Astrocyte (in vitro differentiated cells and primary cell): ENCODE measurements around the gene MRTFB. TPM values are rescaled to one million over a fixed set of nuclear protein-coding genes. Genes with fewer than 3 reads are reported as not detected.

ENCODE experiments used
- DNase-seq: peaks from one replicate; pipeline ENCODE4 v3.0.0-alpha.2; 2010; ENCODE audit warnings: low read depth
- FAIRE-seq: peaks from 2 replicates; lab custom pipeline; 2011; peaks lifted over from hg19 to GRCh38; lab: Jason Lieb, UNC
- H2AFZ ChIP-seq: 2 replicates; pipeline ENCODE4 v1.6.0; 2012; ENCODE audit warnings: low read depth, low read length, inconsistent platforms
- H3K27ac ChIP-seq: 2 replicates; pipeline ENCODE4 v1.5.1; 2011; ENCODE audit warnings: low read depth, low read length, inconsistent platforms
- H3K27me3 ChIP-seq: 2 replicates; pipeline ENCODE4 v1.6.0; 2011; ENCODE audit warnings: low read length, inconsistent platforms; ENCODE audit not compliant: insufficient read depth
- H3K36me3 ChIP-seq: 2 replicates; pipeline ENCODE4 v1.5.1; 2011; ENCODE audit warnings: low read length, inconsistent platforms; ENCODE audit not compliant: insufficient read depth
- H3K4me1 ChIP-seq: 2 replicates; pipeline ENCODE4 v1.5.1; 2011; ENCODE audit warnings: low read length, inconsistent platforms; ENCODE audit not compliant: insufficient read depth
- H3K4me2 ChIP-seq: 2 replicates; pipeline ENCODE4 v1.6.0; 2012; ENCODE audit warnings: low read length, inconsistent platforms
- H3K4me3 ChIP-seq: 2 replicates; pipeline ENCODE4 v1.5.1; 2011; ENCODE audit warnings: low read depth, mild to moderate bottlenecking, low read length, inconsistent platforms; ENCODE audit not compliant: insufficient read depth
- H3K79me2 ChIP-seq: 2 replicates; pipeline ENCODE4 v1.6.0; 2012; ENCODE audit warnings: mild to moderate bottlenecking, low read length, inconsistent platforms; ENCODE audit not compliant: insufficient read depth
- H3K9ac ChIP-seq: 2 replicates; pipeline ENCODE4 v1.6.0; 2012; ENCODE audit warnings: mild to moderate bottlenecking, low read length, inconsistent platforms
- H3K9me3 ChIP-seq: 2 replicates; pipeline ENCODE4 v1.5.1; 2012; ENCODE audit warnings: low read depth, mild to moderate bottlenecking, low read length, inconsistent platforms; ENCODE audit not compliant: insufficient read depth
- H4K20me1 ChIP-seq: 2 replicates; pipeline ENCODE4 v1.6.0; 2012; ENCODE audit warnings: low read length, inconsistent platforms; ENCODE audit not compliant: insufficient read depth
- H3K27ac Mint-ChIP-seq: one replicate; pipeline ENCODE4 v1.8.0; 2021; ENCODE audit warnings: mild to moderate bottlenecking, mixed read lengths; ENCODE audit not compliant: unreplicated experiment
- H3K27me3 Mint-ChIP-seq: one replicate; pipeline ENCODE4 v1.8.0; 2021; ENCODE audit warnings: low read depth, mixed read lengths; ENCODE audit not compliant: unreplicated experiment
- H3K36me3 Mint-ChIP-seq: one replicate; pipeline ENCODE4 v1.8.0; 2021; ENCODE audit warnings: low read depth, mixed read lengths; ENCODE audit not compliant: unreplicated experiment
- H3K4me1 Mint-ChIP-seq: one replicate; pipeline ENCODE4 v1.8.0; 2021; ENCODE audit warnings: low read depth, mixed read lengths; ENCODE audit not compliant: unreplicated experiment
- H3K4me3 Mint-ChIP-seq: one replicate; pipeline ENCODE4 v1.8.0; 2021; ENCODE audit warnings: mild to moderate bottlenecking, moderate library complexity, mixed read lengths; ENCODE audit not compliant: unreplicated experiment
- H3K9me3 Mint-ChIP-seq: one replicate; pipeline ENCODE4 v1.8.0; 2021; ENCODE audit warnings: mild to moderate bottlenecking, mixed read lengths; ENCODE audit not compliant: unreplicated experiment
- CTCF ChIP-seq: IDR thresholded peaks from 2 replicates; pipeline ENCODE4 v1.5.1; 2011; ENCODE audit warnings: low read depth, mild to moderate bottlenecking, inconsistent platforms, low read length, moderate library complexity; ENCODE audit not compliant: insufficient read depth
- EZH2 ChIP-seq: IDR thresholded peaks from 2 replicates; pipeline ENCODE4 v1.6.1; 2012; ENCODE audit warnings: mild to moderate bottlenecking, low read length, inconsistent platforms; ENCODE audit not compliant: insufficient read depth
- total RNA-seq: library from RNA; stranded (reverse); gene quantifications from 2 replicates; pipeline ENCODE4 v1.2.1, GENCODE V29; 2021

The MRTFB gene
- total RNA-seq, 1 donor from 2014 or later = 32.5 TPM

GRCh38 chr16:14087590-14088154 lies 16.6 kb downstream of the MRTFB start:
- Mint-ChIP-seq H3K27me3 (no peaks in the 10 kb centered on the region), H3K27ac (no peak overlapping the region), H3K4me3 (no peak overlapping the region), H3K9me3 (no peaks in the 10 kb centered on the region), H3K4me1 (peaks cover 3% of the 10 kb centered on the region), H3K36me3 (peaks cover 4% of the 10 kb centered on the region)
- Histone ChIP-seq H3K9ac (no peak overlapping the region), H3K9me3 (no peaks in the 10 kb centered on the region), H3K4me3 (no peak overlapping the region), H3K36me3 (no peaks in the 10 kb centered on the region), H3K79me2 (peaks cover 21% of the 10 kb centered on the region), H3K4me2 (no peak overlapping the region), H4K20me1 (peaks cover 23% of the 10 kb centered on the region), H3K4me1 (no peaks in the 10 kb centered on the region), H2AFZ (no peak overlapping the region), H3K27me3 (no peaks in the 10 kb centered on the region), H3K27ac (no peak overlapping the region)
- no peak for DNase-seq
- TF ChIP-seq EZH2 (no peak), CTCF (no peak)
- no peak for FAIRE-seq

- H3K27ac Mint-ChIP-seq = no peak overlapping the region
- H3K4me1 ChIP-seq = no peaks in the 10 kb centered on the region
- peaks cover 21% of the 10 kb centered on the region for H4K20me1 ChIP-seq
- TF ChIP-seq EZH2 = no peak
- no peak for TF ChIP-seq CTCF
- H3K27me3 ChIP-seq = no peaks in the 10 kb centered on the region
- H3K4me3 ChIP-seq = no peak overlapping the region
- H3K4me2 ChIP-seq = no peak overlapping the region
- no peak overlapping the region for H2AFZ ChIP-seq
- peaks cover 3% of the 10 kb centered on the region for H3K4me1 Mint-ChIP-seq
- H3K36me3 ChIP-seq = no peaks in the 10 kb centered on the region
- H3K9me3 Mint-ChIP-seq = no peaks in the 10 kb centered on the region
- no peaks in the 10 kb centered on the region for H3K27me3 Mint-ChIP-seq
- DNase-seq (no peak), FAIRE-seq (no peak)
- H3K27ac ChIP-seq = no peak overlapping the region
- no peak overlapping the region for H3K4me3 Mint-ChIP-seq
- H3K36me3 Mint-ChIP-seq = peaks cover 4% of the 10 kb centered on the region
- no peak overlapping the region for H3K9ac ChIP-seq
- peaks cover 20% of the 10 kb centered on the region for H3K79me2 ChIP-seq
- no peaks in the 10 kb centered on the region for H3K9me3 ChIP-seq
Observed at GRCh38 chr16:14088155-14088753, 17.1 kb downstream of the MRTFB start.

- H3K27me3 Mint-ChIP-seq = no peaks in the 10 kb centered on the region
- DNase-seq = no peak
- H3K4me1 Mint-ChIP-seq = peaks cover 3% of the 10 kb centered on the region
- H3K4me3 Mint-ChIP-seq = no peak overlapping the region
- H3K27ac ChIP-seq = no peak overlapping the region
- FAIRE-seq = peak; percentile 9
- no peaks in the 10 kb centered on the region for H3K27me3 ChIP-seq
- no peak for TF ChIP-seq EZH2
- no peak for TF ChIP-seq CTCF
- H3K27ac Mint-ChIP-seq = no peak overlapping the region
- H3K36me3 Mint-ChIP-seq = no peaks in the 10 kb centered on the region
- H3K36me3 ChIP-seq = no peaks in the 10 kb centered on the region
- no peak overlapping the region for H2AFZ ChIP-seq
- H3K4me2 ChIP-seq = no peak overlapping the region
- peaks cover 16% of the 10 kb centered on the region for H3K79me2 ChIP-seq
- H3K4me3 ChIP-seq = no peak overlapping the region
- no peaks in the 10 kb centered on the region for H3K9me3 ChIP-seq
- H3K9me3 Mint-ChIP-seq = no peaks in the 10 kb centered on the region
- H3K4me1 ChIP-seq = no peaks in the 10 kb centered on the region
- H4K20me1 ChIP-seq = peaks cover 18% of the 10 kb centered on the region
- no peak overlapping the region for H3K9ac ChIP-seq
Observed at GRCh38 chr16:14089283-14089823, 18.2 kb downstream of the MRTFB start.
